HepG2 (cell line): ENCODE measurements around the gene CMIP. TPM values are rescaled to one million over a fixed set of nuclear protein-coding genes. Genes with fewer than 3 reads are reported as not detected.

Experiments used
- ATAC-seq: fragments of 200-7000 bp; cut with Tn5 transposase; 3 replicates; pipeline ENCODE4 v1.9.1; 2020; ENCODE audit warnings: mild to moderate bottlenecking, moderate library complexity
- BruUV-seq: library from RNA; stranded (reverse); fragments of 400-500 nt; replicated peaks from 2 replicates; lab custom pipeline; 2021; lab: Mats Ljungman, UMichigan
- CTCF ChIA-PET: fragments of 300-600 bp; formaldehyde crosslinking; extraction: SDS; loops from one replicate; lab custom pipeline; 2021; ENCODE audit warnings: low total read pairs, inconsistent platforms, low intra/inter-chr PET ratio; lab: Yijun Ruan, JAX
- POLR2A ChIA-PET: fragments of 350-600 bp; sonication (Branson Sonifier 250); formaldehyde crosslinking; loops from one replicate; lab custom pipeline; 2020; ENCODE audit warnings: antibody characterized with exemption, inconsistent platforms; lab: Yijun Ruan, JAX
- DNase-seq: peaks from one replicate; pipeline ENCODE4 v3.0.0-alpha.2; 2015; ENCODE audit warnings: low spot score
- FAIRE-seq: peaks from 3 replicates; lab custom pipeline; 2011; peaks lifted over from hg19 to GRCh38; lab: Jason Lieb, UNC
- H2AFZ ChIP-seq: one replicate; pipeline ENCODE4 v1.6.1; 2011; ENCODE audit warnings: low read length, inconsistent platforms
- H3K27ac ChIP-seq: fragments of 300-600 bp; 3 replicates; pipeline ENCODE4 v1.8.0; 2011; ENCODE audit warnings: mixed run types, mild to moderate bottlenecking, mixed read lengths, low read length, inconsistent platforms; ENCODE audit not compliant: insufficient read depth; ENCODE audit errors: extremely low read length
- H3K27me3 ChIP-seq, 2 experiments: fragments of 200-600 bp in 1 of 2; 2 replicates in 1 of 2; 3 replicates in 1 of 2; pipeline versions ENCODE4 v1.6.0 to v1.8.0; 2011; ENCODE audit warnings: low read length in 2 of 2, mild to moderate bottlenecking in 2 of 2, moderate library complexity in 2 of 2, inconsistent platforms in 1 of 2; ENCODE audit not compliant: insufficient read depth in 2 of 2, control insufficient read depth in 1 of 2
- H3K36me3 ChIP-seq, 2 experiments: fragments of 200-600 bp in 1 of 2; replicated peaks in 1 of 2; 2 replicates in 1 of 2; 3 replicates in 1 of 2; pipeline versions ENCODE4 v1.5.1 to v1.8.0; 2011; ENCODE audit warnings: low read length in 2 of 2, inconsistent platforms in 1 of 2; ENCODE audit not compliant: insufficient read depth in 2 of 2, control insufficient read depth in 1 of 2
- H3K4me1 ChIP-seq: 2 replicates; pipeline ENCODE4 v1.5.1; 2012; ENCODE audit warnings: low read length, inconsistent platforms; ENCODE audit not compliant: insufficient read depth
- H3K4me2 ChIP-seq: 2 replicates; pipeline ENCODE4 v1.6.0; 2011; ENCODE audit warnings: low read depth, low read length, inconsistent platforms
- H3K4me3 ChIP-seq, 3 experiments: fragments of 200-600 bp in 1 of 3; sonication (generic), shearing (Covaris generic) in 1 of 3; replicated peaks in 1 of 3; 2 replicates each; pipeline ENCODE4 v1.5.1; 2011 to 2016; ENCODE audit warnings: low read length in 3 of 3, inconsistent platforms in 2 of 3, low read depth in 2 of 3, mild to moderate bottlenecking in 2 of 3, control low read depth in 1 of 3, mixed read lengths in 1 of 3; ENCODE audit not compliant: insufficient read depth in 1 of 3
- H3K79me2 ChIP-seq: one replicate; pipeline ENCODE4 v1.6.1; 2011; ENCODE audit warnings: low read length, inconsistent platforms; ENCODE audit not compliant: insufficient read depth
- H3K9ac ChIP-seq: 2 replicates; pipeline ENCODE4 v1.6.0; 2011; ENCODE audit warnings: mild to moderate bottlenecking, low read depth, low read length, inconsistent platforms; ENCODE audit not compliant: insufficient read depth
- H3K9me3 ChIP-seq: 2 replicates; pipeline ENCODE4 v1.5.1; 2012; ENCODE audit warnings: mild to moderate bottlenecking, low read length
- H4K20me1 ChIP-seq: 2 replicates; pipeline ENCODE4 v1.6.0; 2011; ENCODE audit warnings: inconsistent platforms, mild to moderate bottlenecking, low read length, moderate library complexity; ENCODE audit not compliant: insufficient read depth
- EEA1 ChIP-seq: sonication (generic); formaldehyde crosslinking; IDR thresholded peaks from 2 replicates; pipeline ENCODE4 v1.5.1; 2020; ENCODE audit warnings: mild to moderate bottlenecking, missing genetic modification reagents, borderline replicate concordance
- KLF11 ChIP-seq: IDR thresholded peaks from 2 replicates; pipeline ENCODE4 v1.6.1; 2016; ENCODE audit warnings: missing compliant biosample characterization
- KMT2B ChIP-seq: IDR thresholded peaks from 2 replicates; pipeline ENCODE4 v1.6.1; 2016; ENCODE audit warnings: missing genetic modification reagents, missing compliant biosample characterization
- NFYC ChIP-seq: IDR thresholded peaks from 2 replicates; pipeline ENCODE4 v1.6.1; 2016; ENCODE audit warnings: missing genetic modification reagents, missing compliant biosample characterization
- NRL ChIP-seq: sonication (generic); formaldehyde crosslinking; IDR thresholded peaks from 2 replicates; pipeline ENCODE4 v1.5.0; 2020; ENCODE audit warnings: missing genetic modification reagents, mild to moderate bottlenecking, moderate library complexity, borderline replicate concordance
- PAX8 ChIP-seq: sonication (generic); formaldehyde crosslinking; IDR thresholded peaks from 2 replicates; pipeline ENCODE4 v1.8.0; 2022; ENCODE audit warnings: mild to moderate bottlenecking, missing genetic modification reagents, borderline replicate concordance
- SNAPC2 ChIP-seq: sonication (generic); formaldehyde crosslinking; IDR thresholded peaks from 2 replicates; pipeline ENCODE4 v1.8.1; 2022; ENCODE audit warnings: mild to moderate bottlenecking, missing genetic modification reagents
- TCF12 ChIP-seq, 2 experiments: fragments of 450-650 bp in 1 of 2; sonication (generic) in 1 of 2; formaldehyde crosslinking in 1 of 2; IDR thresholded peaks; 2 replicates each; pipeline versions ENCODE4 v1.6.1 to v1.8.0; 2017 to 2022; ENCODE audit warnings: antibody characterized with exemption in 1 of 2, mild to moderate bottlenecking in 1 of 2, missing genetic modification reagents in 1 of 2, moderate library complexity in 1 of 2
- U2AF2 ChIP-seq: fragments of 200-400 bp; formaldehyde crosslinking; IDR thresholded peaks from 2 replicates; pipeline ENCODE4 v1.6.1; 2017; ENCODE audit warnings: low read depth, mild to moderate bottlenecking, low read length
- ZNF367 ChIP-seq: sonication (generic); formaldehyde crosslinking; IDR thresholded peaks from 2 replicates; pipeline ENCODE4 v1.4.0; 2020; ENCODE audit warnings: missing genetic modification reagents, borderline replicate concordance
- ZNF567 ChIP-seq: sonication (generic); formaldehyde crosslinking; IDR thresholded peaks from 2 replicates; pipeline ENCODE4 v1.8.1; 2023; ENCODE audit warnings: mild to moderate bottlenecking, missing genetic modification reagents, borderline replicate concordance
- ZNF766 ChIP-seq: sonication (generic); formaldehyde crosslinking; IDR thresholded peaks from 2 replicates; pipeline ENCODE4 v1.5.0; 2020; ENCODE audit warnings: missing genetic modification reagents, borderline replicate concordance
- ZNF792 ChIP-seq: IDR thresholded peaks from 2 replicates; pipeline ENCODE4 v1.6.1; 2016
- WGBS: methylation state at CpG from one replicate; pipeline ENCODE4 v1.1.6; 2017; ENCODE audit warnings: low lambda C conversion rate; 5-methylcytosine and 5-hydroxymethylcytosine counted together
- in situ Hi-C: cut with HindIII; loops from 2 replicates; pipeline ENCODE4 v1.10.0; 2017; ENCODE audit warnings: low pct_unique_long_range_greater_than_20kb; ENCODE audit not compliant: extremely low pct_ligation_motif_present
- intact Hi-C: fragments of 100-400 bp; cut with micrococcal nuclease; formaldehyde crosslinking; loops from one replicate; pipeline ENCODE4 v1.10.0; 2022; ENCODE audit not compliant: unreplicated experiment
- polyA plus RNA-seq, 8 experiments: library from polyadenylated mRNA; depleted of rRNA in 3 of 8; stranded (reverse) in 7 of 8; unstranded in 1 of 8; fragments of >200 nt; fragmentation: Illumina TruSeq in 4 of 8; extraction: Trizol in 4 of 8; gene quantifications; 2 replicates each; pipeline versions ENCODE4 v1.2.1 to v1.2.3, GENCODE V29; 2011 to 2016; ENCODE audit warnings: low read depth in 4 of 8, missing spikeins in 1 of 8, mixed read lengths in 1 of 8; ENCODE audit not compliant: insufficient read depth in 1 of 8
- total RNA-seq, 5 experiments: library from RNA; depleted of rRNA; stranded (reverse); fragments of >200 nt; fragmentation: Illumina TruSeq; extraction: Trizol; gene quantifications; 2 replicates each; pipeline ENCODE4 v1.2.3, GENCODE V29; 2016; ENCODE audit warnings: low read depth in 1 of 5
- TF ChIP-seq, protein P1 (sequence below): fragments of 450-650 bp; IDR thresholded peaks from 2 replicates; pipeline ENCODE4 v1.6.1; 2017; ENCODE audit warnings: mild to moderate bottlenecking
- TF ChIP-seq, protein P2 (sequence below): IDR thresholded peaks from 2 replicates; pipeline ENCODE4 v1.6.1; 2012; ENCODE audit warnings: inconsistent platforms

CMIP gene
- total and polyA plus RNA-seq, 2 of the 13 experiments (the other 11 are each of a cell fraction or from before 2014, with no cell fraction given): 10.9 to 18.1 TPM

GRCh38 chr16:81654346-81654745, 209.7 kb downstream of the CMIP start:
- in situ Hi-C loops (no loop called here), intact Hi-C loops (no loop called here)
- Histone ChIP-seq H3K4me2 (no peak overlapping the region), H3K9me3 (no peaks in the 10 kb centered on the region), H3K27me3 (no peaks in the 10 kb centered on the region), H3K4me3 (no peak overlapping the region), H3K9ac (no peak overlapping the region), H3K4me1 (peaks cover 20% of the 10 kb centered on the region), H3K27ac (no peak overlapping the region), H3K79me2 (peaks cover 6% of the 10 kb centered on the region), H4K20me1 (peaks cover 40% of the 10 kb centered on the region), H3K36me3 (peaks cover 65 to 94% of the 10 kb centered on the region in 2 experiments), H2AFZ (no peak overlapping the region)
- no peak for FAIRE-seq
- no peak for DNase-seq
- no peak for TF ChIP-seq U2AF2
- no peak for TF ChIP-seq ZNF367 (CRISPR knock-in tag)
- TF ChIP-seq EEA1 (CRISPR knock-in tag): no peak
- no peak for TF ChIP-seq NRL
- no peak for TF ChIP-seq SNAPC2
- no peak for TF ChIP-seq TCF12 (IDR thresholded peaks at IDR 0.05)
- no peak for TF ChIP-seq TCF12 (CRISPR knock-in tag; IDR thresholded peaks at IDR 0.05)
- TF ChIP-seq, protein P1, sequence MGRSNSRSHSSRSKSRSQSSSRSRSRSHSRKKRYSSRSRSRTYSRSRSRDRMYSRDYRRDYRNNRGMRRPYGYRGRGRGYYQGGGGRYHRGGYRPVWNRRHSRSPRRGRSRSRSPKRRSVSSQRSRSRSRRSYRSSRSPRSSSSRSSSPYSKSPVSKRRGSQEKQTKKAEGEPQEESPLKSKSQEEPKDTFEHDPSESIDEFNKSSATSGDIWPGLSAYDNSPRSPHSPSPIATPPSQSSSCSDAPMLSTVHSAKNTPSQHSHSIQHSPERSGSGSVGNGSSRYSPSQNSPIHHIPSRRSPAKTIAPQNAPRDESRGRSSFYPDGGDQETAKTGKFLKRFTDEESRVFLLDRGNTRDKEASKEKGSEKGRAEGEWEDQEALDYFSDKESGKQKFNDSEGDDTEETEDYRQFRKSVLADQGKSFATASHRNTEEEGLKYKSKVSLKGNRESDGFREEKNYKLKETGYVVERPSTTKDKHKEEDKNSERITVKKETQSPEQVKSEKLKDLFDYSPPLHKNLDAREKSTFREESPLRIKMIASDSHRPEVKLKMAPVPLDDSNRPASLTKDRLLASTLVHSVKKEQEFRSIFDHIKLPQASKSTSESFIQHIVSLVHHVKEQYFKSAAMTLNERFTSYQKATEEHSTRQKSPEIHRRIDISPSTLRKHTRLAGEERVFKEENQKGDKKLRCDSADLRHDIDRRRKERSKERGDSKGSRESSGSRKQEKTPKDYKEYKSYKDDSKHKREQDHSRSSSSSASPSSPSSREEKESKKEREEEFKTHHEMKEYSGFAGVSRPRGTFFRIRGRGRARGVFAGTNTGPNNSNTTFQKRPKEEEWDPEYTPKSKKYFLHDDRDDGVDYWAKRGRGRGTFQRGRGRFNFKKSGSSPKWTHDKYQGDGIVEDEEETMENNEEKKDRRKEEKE: no peak
- no peak for TF ChIP-seq NFYC
- TF ChIP-seq ZNF766 (CRISPR knock-in tag): no peak
- no peak for TF ChIP-seq PAX8
- no peak for TF ChIP-seq KMT2B
- no peak for TF ChIP-seq KLF11 (CRISPR knock-in tag)
- TF ChIP-seq ZNF567 (CRISPR knock-in tag): no peak
- no peak for TF ChIP-seq ZNF792 (CRISPR knock-in tag)
- TF ChIP-seq, protein P2, sequence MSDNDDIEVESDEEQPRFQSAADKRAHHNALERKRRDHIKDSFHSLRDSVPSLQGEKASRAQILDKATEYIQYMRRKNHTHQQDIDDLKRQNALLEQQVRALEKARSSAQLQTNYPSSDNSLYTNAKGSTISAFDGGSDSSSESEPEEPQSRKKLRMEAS: no peak
- WGBS: 100% methylated on average over 1 of the region's 1 CpG
- ChIA-PET POLR2A (no interaction called here), CTCF (no interaction called here)
- BruUV-seq: no TSS peak
- ATAC-seq: no peak
